Psoas muscle (tissue), 8 donors: ENCODE data around the gene WNT3A. TPM values are rescaled to one million over a fixed set of nuclear protein-coding genes. Genes with fewer than 3 reads are reported as not detected.

Experiments used
- ATAC-seq, 4 donors: fragments of 200-7000 bp; cut with Tn5 transposase; one replicate each; pipeline ENCODE4 v1.9.1; 2020; ENCODE audit warnings: moderate library complexity in 3 of 4, mild to moderate bottlenecking in 2 of 4
- DNase-seq, 2 donors: peaks; one replicate each; pipeline ENCODE4 v3.0.0-alpha.2; 2020
- H3K27ac ChIP-seq: fragments of 200-600 bp; one replicate; pipeline ENCODE4 v1.8.0; 2022
- H3K27me3 ChIP-seq, 3 donors: fragments of 200-600 bp in 1 of 3; one replicate each; pipeline versions ENCODE4 v1.6.1 to v1.8.0; 2013 to 2022; ENCODE audit warnings: low read length in 2 of 3, mild to moderate bottlenecking in 2 of 3, moderate library complexity in 1 of 3; ENCODE audit not compliant: insufficient read depth in 3 of 3
- H3K36me3 ChIP-seq, 2 donors: fragments of 200-600 bp in 1 of 2; one replicate each; pipeline versions ENCODE4 v1.6.1 to v1.8.0; 2013 to 2022; ENCODE audit warnings: low read depth in 1 of 2, mild to moderate bottlenecking in 1 of 2, moderate library complexity in 1 of 2; ENCODE audit not compliant: insufficient read depth in 1 of 2
- H3K4me1 ChIP-seq: fragments of 200-600 bp; one replicate; pipeline ENCODE4 v1.8.0; 2022
- H3K4me3 ChIP-seq: fragments of 200-600 bp; one replicate; pipeline ENCODE4 v1.8.0; 2022; ENCODE audit warnings: mild to moderate bottlenecking
- H3K9me3 ChIP-seq: fragments of 200-600 bp; one replicate; pipeline ENCODE4 v1.8.0; 2022
- CTCF ChIP-seq: fragments of 200-600 bp; IDR thresholded peaks from one replicate; pipeline ENCODE4 v1.8.0; 2022; ENCODE audit warnings: antibody characterized with exemption
- WGBS, 3 donors: extraction: QIAGEN DNeasy Blood & Tissue Kit; methylation state at CpG; one replicate each; pipeline versions ENCODE4 v1.1.6 to v1.1.7; 2013; 5-methylcytosine and 5-hydroxymethylcytosine counted together
- intact Hi-C, 2 donors: fragments of 100-400 bp; cut with DNase I; formaldehyde crosslinking; loops; one replicate each; pipeline versions ENCODE4 v1.11.0 to v1.14.2; 2022
- polyA plus RNA-seq, 3 donors: library from polyadenylated mRNA; stranded (reverse); fragments of 200-250 nt; gene quantifications; one replicate each; pipeline ENCODE4 v1.2.3, GENCODE V29; 2013
- total RNA-seq, 4 donors: library from RNA; stranded (reverse); fragmentation: NEBNext Ultra II Directional in 2 of 4; extraction: Animal tissue kit (Norgen Biotek cat#: 25700) in 2 of 4; gene quantifications; one replicate each; pipeline versions ENCODE4 v1.2.1 to v1.2.4, GENCODE V29; 2021 to 2023
- donor health status: healthy with polysubstance abuse.
- donor health status: DM: no; HTN: no; CAD: no; lungs with moderate emphysema.
- donor health status: Bipolar disorder and iron deficiency.
- donor health status: healthy.
- donor health status: DM: yes; HTN: yes; CAD: no.
- donor health status: DM: no; HTN: no; CAD: no.
- donor health status: DM: no; HTN: no; CAD: no.
- donor health status: DM: yes; HTN: yes; CAD: no.

The WNT3A gene
- total and polyA plus RNA-seq, 7 donors = not detected

DNA sequence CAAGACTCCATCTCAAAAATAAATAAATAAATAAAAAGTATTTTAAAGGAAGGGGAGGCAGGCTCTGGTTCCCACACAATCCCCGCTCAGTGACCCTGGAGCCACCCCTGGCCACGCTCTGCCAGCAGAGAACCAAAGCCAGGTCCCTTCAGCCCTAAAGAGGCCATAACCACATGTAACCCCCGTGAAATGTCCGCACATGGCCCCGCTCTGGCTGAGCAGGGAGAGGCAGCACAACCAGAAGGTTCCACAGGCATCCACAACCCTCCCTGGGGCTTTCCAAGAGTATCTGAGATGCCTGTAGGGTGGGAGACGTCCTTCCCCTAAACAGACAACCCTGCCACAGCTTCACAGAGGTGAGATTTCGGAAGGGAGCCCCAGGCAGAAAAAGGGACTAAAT, 74.3 kb downstream of the WNT3A start:
- H3K36me3 ChIP-seq = no peaks in the 10 kb centered on the region
- H3K4me1 ChIP-seq = peaks cover 30% of the 10 kb centered on the region
- H3K27ac ChIP-seq = no peak overlapping the region
- TF ChIP-seq CTCF = no peak
- H3K27me3 ChIP-seq = peaks cover 0 to under 1% (median 0%) of the 10 kb centered on the region in 3 donors
- WGBS, 3 donors = 71 to 83% (median 72%) methylated on average over 7 of the region's 7 CpGs
- H3K9me3 ChIP-seq = no peaks in the 10 kb centered on the region
- peak overlapping the region; percentile 99 for H3K4me3 ChIP-seq
- DNase-seq (peak; percentile 11 to 56), ATAC-seq (no peak)
- intact Hi-C loops = loop anchor here in 1 of 2 donors (10.0 kb wide), 1 partner anchor 346 kb away; the partner anchor contains the start of genes JMJD4 and SNAP47

DNA sequence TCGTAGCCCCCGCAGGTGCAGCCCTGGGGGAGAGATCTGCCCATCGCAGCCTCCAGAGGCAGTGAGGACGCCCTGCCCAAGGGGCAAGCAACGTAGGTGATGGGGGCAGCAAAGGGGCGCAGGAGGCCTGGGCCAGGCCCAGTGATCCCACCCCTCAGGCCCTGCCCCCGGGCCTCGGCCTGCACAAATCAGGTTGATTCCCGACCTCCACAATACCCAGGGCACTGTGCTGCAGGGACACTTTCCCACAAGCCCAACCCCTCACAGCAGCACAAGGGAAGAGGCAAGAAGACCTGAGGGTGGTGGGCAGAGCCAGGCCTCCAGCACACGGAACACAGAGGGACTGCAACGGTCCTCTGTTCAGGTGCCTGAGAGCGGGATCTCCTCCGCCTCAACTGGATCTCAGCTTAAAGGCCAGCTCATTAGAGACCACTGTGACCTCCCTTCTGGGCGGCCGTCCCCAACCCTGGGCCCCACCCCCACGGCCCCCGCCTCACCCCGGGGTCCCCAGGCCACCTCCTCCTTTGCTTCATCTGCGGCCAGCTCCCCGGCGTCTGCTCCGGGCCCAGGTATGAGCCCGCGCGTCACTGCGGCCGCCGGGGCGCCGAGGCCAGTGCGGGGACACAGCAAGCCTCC, 74.9 kb downstream of the WNT3A start:
- intact Hi-C loops = loop anchor here in 1 of 2 donors (10.0 kb wide), 1 partner anchor 347 kb away; the partner anchor contains the start of genes JMJD4 and SNAP47

DNA sequence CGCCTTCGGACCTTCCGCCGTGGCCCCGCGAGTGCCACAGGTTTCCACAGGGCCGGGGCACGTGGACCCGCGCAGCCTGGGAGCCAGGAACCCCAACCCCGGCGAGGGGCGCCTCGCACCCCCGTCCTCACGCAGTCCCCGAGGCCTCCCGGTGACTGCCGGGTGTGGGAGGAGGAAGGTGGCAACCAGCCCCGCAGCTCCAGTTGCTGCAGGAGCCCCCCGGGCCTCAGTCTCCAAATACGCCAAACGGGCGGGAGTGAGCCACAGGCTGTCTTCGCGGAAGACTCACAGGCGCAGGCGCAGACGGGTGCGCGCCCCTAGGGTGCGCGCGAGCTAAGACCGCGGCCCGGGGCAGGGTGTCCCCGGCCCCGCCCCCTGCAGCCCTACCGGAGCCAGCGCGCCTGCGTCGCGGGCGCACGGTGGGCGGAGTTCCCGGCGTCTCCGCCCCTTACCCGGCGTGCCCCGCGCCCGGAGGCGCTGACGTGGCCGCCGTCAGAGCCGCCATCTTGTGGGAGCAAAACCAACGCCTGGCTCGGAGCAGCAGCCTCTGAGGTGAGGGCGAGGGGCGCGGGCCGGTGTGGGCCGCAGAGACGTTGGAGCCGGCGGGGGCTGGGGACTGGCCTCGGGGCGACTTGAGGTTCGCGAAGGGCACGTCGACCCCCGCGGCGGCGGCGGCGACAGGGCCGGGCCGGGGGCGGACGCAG, 75.6 kb downstream of the WNT3A start, which contains the start of gene ARF1:
Gene ARF1, plus strand, starts transcription at position 495 of the 704 bp plus-strand sequence. CDS start 14,407 bp downstream, outside the sequence.
- H3K4me1 ChIP-seq = peaks cover 43% of the 10 kb centered on the region
- no peaks in the 10 kb centered on the region for H3K9me3 ChIP-seq
- no peak for TF ChIP-seq CTCF
- DNase-seq (peak; percentile 91 to 96), ATAC-seq (peak; percentile 90 to 95 (median 94))
- H3K36me3 ChIP-seq = no peaks in the 10 kb centered on the region
- peak within 1 kb of the TSS; percentile 99 for H3K4me3 ChIP-seq
- H3K27me3 ChIP-seq = no peaks in the 10 kb centered on the region
- peak within 1 kb of the TSS; percentile 100 for H3K27ac ChIP-seq
- WGBS, 3 donors = 0 to 1% (median 0%) methylated on average over 43 to 87 of the region's 87 CpGs
- intact Hi-C loops = loop anchor here in 1 of 2 donors (10.0 kb wide), 1 partner anchor 348 kb away; the partner anchor contains the start of genes JMJD4 and SNAP47

More for the DNA sequence above, 74.9 kb downstream of the WNT3A start:
- Histone ChIP-seq H3K4me1 (peaks cover 36% of the 10 kb centered on the region), H3K4me3 (peak overlapping the region; percentile 99), H3K9me3 (no peaks in the 10 kb centered on the region), H3K27me3 (no peaks in the 10 kb centered on the region), H3K36me3 (no peaks in the 10 kb centered on the region), H3K27ac (peak overlapping the region; percentile 100)
- DNase-seq (peak; percentile 19 to 54), ATAC-seq (peak in 3 of 4 donors; percentile 14 to 22 (median 21))
- no peak for TF ChIP-seq CTCF
- 11 to 16% (median 15%) methylated on average over 28 to 31 of the region's 31 CpGs for WGBS, 3 donors

DNA sequence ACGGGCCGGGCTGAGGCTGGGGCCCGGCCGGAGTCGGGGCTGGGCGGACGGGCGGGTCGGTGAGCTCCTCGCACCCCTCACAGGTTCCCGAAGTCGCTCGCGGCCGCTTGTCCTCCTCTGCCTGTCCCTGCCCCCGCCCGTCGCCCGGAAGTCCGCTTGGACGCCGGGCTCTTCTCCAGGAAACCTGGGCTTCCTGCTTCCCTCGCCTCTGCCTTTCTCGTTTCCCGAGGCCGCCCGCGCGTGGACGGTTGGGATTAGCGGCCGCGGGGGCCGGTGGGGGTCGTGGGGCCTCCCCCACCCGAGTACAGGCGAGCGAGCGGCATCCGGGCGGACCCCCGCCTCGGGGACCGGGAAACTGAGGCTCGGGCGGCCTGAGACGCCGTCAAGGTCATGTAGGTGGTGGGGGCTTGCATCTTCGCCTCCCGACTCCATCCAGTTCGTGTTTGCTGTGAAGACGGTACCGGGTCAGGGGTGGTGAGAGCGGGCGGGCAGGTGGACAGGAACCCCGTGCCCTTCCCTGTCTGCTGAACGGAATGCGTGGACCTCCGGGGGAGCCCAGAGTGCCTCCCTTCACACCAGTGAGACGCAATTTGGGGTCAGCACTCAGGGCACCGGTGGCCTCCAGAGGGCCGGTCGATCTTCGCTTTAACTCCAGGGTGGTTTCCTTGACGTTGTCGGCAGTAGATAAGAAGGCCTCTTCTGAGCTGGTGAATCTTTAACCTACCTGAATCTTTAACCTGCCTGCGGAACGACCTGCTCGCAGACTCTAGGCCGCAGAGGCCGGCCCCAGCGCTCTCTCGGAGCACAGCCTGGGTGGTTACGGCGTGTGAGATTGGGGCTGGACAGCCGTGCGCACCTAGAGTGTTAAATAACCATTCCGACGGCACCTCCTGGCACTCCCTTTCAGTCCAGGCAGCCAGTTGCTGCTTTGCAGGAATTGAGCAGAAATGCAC, 76.4 kb downstream of the WNT3A start:
- ATAC-seq (peak; percentile 16 to 30 (median 24)), DNase-seq (peak; percentile 69 to 86)
- intact Hi-C loops = loop anchor here in 1 of 2 donors (10.0 kb wide), 1 partner anchor 348 kb away; the partner anchor contains the start of genes JMJD4 and SNAP47
- Histone ChIP-seq H3K36me3 (peaks cover 0 to under 1% of the 10 kb centered on the region in 2 donors), H3K4me1 (peaks cover 51% of the 10 kb centered on the region), H3K9me3 (no peaks in the 10 kb centered on the region), H3K4me3 (peak overlapping the region; percentile 99), H3K27ac (peak overlapping the region; percentile 100), H3K27me3 (no peaks in the 10 kb centered on the region)
- 0 to 1% (median 0%) methylated on average over 56 to 79 of the region's 79 CpGs for WGBS, 3 donors
- TF ChIP-seq CTCF = no peak
